NCI-H146 (cell line): ENCODE measurements around the gene HOMER2.

ENCODE experiments used
- DNase-seq: peaks from one replicate; lab custom pipeline; 2025; lab: John Stamatoyannopoulos, UW

HOMER2 gene

DNA sequence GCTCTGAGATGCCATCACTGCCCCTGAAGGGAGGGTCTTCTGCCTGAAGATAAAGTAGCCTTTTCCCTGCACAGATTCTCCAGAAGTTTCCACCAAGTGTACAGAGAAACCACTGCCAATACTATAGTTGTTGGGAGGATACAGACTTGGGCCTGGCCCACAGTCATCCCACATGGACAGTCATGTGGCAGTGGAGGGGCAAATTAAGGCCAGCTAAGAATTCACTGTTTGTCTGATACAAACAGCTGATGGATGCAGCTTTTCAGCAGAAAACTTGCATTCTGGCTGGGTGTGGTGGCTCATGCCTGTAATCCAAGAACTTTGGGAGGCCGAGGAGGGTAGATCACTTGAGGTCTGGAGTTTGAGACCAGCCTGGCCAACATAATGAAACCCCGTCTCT is 22.1 kb downstream of the HOMER2 start:
- no peak for DNase-seq

DNA sequence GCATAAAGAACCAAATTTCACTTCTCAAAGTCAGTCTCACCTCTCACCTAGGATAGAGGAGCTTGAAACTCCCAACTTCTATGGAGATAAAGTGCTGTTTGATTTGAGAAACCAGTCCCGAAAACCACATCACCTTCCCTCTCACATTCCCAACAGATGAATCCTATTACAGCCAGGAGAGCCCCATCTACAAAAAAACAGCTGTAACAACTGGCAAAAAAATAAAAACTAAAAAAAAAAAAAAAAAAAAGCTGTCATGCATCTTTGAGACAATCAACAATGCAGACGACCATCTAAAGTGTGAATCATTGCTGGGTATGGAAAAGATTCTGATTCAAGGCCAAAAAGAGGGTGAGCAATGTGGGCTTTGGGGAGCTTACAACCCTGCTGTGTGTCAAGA is 23.8 kb downstream of the HOMER2 start:
- DNase-seq = no peak

DNA sequence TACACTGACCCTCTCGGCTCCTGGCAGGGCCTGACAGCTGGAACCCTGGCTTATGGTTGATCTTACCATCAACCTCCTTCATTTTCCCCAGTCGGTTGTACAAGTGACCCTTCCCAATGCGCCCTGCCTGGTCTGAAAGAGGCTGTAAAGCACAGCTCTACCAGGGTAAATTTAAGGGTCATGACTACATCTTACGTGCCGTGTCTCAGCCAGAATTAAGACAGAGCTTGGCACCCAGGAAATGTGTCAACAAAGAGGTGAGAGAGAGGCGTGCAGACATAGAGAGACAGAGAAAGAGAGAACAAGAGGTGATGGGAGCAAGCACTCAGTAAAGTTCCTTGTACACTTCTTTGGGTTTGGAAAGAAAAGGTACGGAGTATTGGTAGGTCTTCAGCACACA is 28.8 kb downstream of the HOMER2 start:
- DNase-seq = no peak

DNA sequence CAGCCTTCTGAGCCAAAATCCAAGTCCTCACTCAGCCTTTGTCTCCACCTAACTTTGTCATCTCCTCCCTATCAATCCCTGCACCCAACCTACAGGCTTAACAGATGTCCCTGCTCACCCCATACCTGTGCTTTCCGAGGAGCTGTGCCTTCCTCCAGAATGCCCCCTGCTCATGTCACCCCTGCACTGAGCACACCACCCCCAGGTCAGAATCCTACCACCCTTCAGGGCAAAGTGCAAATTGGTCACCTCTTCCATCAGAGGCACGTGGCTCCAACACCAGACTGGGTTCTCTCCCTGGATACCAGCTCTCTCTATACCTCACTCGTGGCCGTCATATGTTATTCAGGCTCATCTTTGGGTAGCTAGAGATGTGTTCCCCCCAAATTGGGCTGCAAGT is 29.8 kb downstream of the HOMER2 start:
- no peak for DNase-seq

DNA sequence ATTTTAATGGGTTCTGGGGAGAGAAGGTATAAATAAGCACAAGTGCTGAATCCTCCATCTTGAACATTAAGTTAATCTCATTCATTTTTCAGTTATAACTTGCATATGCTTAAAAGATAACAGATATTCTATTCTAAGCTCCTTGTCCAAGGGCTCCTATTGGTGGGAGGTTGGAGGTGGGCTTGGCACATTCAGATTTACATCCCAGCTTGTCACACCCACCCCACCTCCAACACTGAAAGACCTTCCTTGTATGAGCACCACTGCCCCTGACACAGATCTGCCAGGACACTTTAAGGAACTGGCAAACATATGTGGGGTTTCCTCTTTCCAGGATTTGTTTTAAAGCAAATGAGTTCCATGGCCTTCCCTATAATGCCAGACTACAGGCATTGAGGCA is 30.6 kb downstream of the HOMER2 start:
- DNase-seq = no peak

DNA sequence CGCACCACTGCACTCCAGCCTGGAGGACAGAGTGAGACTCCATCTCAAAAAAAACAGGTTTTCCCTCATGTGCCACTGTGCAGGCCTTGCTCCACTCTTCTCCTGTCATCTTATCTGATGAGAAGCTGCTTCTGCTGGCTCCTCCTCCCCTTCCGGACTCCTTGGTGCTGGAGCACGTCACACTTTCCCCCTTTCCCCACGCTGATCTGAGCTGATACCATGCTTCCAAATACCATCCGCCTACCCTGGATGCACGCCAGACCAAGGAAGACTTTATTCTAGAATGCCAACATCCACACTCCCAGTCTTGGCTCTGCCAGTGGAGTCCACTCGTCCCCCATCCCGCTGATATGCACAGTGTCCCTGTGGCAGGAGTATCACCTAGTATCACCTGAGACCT is 31.3 kb downstream of the HOMER2 start:
- DNase-seq = no peak

DNA sequence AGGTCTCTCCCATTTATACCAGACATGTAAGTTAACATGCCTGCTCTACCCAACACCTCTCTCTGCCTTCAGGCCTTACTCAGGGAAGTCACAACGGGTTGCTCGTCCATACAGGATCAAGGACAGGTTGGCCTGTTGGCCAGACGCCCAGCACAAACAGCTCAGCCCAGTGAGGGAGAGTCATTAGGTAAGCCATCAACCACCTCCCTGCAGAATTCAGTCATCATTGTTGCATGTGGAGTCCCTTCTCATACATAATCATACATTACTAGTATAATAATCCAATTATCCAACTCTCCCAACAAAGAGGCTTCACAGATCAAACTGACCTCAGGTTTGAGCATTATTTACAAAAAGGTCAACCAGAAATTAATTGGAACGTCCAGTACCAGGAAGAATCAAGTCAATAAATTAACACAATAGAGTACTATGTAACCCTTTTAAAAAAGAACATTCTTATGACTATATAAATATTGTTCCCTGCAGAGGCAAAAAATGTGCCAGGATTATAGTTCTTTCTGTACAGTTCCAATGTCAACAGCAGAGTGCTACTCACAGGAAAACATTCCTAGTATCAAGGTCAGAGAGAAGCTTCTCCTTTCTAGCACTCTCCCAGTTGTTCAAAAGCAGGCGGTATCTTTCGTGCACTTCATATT is 33.2 kb downstream of the HOMER2 start:
- DNase-seq = peak; percentile 86

DNA sequence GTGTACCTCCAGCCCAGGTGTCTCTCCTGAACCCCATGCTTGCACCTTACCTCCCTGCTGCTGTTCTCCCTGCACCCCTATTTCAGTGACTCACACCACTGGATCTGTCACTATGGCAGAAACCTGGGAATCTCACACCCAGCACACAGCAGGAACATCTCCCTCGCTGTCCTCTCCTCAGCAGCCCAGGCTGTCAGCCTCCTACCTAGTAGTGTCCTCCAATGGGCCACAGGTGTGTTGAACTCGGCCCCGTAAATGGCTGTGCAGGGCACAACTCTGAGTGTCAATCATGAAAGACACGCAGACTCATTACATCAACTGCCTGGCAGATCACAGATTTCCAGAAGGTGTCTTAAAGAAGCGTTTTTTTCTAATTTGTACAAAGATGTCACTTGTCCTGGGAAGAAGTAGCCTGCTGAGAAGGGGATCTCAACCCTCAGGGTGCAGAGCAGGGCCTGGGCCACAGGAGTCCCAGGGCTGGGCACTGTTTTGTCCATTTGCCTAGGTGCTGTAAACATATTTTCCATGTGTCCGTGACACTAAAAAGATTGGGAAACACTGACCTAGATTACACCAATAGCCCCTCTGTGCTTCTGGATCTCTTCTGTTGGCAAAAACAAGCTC is 33.8 kb downstream of the HOMER2 start:
- DNase-seq = no peak

DNA sequence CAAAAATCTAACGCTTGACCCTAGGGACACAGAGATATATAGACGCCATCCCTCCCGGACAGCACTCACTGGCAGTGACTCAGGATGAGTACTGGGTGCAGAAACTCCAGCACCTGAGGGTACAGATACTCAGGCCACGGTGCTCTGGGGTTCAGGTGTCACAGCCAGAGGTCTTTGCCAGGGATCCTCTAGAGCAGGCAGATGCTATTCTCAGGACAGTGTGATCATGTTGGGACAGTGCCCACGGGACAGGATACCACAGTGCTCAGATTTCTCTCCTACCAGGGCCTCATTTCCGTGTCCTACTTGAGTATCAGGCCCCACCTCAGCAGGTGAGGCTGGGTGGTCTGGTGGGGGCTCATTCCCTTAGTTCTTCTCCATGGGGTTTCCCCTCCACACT is 34.4 kb downstream of the HOMER2 start:
- no peak for DNase-seq

DNA sequence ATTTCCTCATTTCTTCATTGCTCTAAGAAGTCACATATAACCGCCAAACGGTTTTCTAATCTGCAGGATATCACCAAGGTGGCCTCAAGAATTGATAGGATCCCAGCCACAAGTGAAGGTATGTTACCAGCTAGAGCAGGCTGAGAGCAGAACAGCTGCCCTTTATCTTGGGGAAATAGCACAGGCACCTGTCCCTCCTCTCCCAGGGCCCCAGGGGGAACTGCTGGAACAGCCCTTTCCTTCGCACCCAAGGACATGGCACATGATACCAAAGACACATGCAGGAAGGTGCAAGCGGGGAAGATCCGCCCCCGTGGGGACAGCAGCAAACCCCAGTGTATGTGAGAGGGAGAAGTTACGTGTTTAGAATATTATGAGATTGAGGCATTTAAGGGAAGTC is 35.3 kb downstream of the HOMER2 start:
- DNase-seq = no peak

DNA sequence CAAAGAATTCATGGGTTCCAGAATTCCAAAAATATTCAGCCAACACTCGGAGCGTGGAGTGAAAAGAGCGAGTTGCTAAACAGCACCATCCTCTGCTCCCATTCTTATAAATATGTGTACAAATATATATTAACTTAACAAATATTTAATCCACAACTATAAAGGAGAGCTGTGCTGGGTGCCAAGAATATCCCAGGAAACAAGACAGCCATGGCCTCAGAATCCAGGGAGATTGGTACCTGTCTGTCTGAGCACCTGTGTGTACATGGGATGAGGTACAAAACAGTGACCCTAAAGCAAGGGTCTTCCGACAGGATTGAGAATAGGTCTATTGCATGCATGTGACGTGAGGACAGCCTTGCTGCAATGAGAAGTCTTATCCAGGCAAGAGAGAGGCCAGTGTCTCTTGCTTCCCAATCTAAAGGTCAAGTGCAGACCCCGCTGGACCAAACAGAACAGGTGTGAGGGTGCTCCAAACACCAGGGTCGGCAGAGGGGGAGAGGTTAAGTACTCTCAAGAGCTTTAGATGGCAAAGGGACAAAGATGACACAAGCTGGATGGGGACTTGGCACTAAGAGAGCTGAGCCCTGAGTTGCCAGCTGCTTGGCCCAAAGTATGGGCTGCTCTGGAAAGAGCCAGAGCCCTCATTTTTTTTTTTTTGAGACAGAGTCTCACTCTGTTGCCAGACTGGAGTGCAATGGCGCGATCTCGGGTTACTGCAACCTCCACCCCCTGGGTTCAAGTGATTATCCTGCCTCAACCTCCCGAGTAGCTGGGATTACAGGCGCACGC is 36.2 kb downstream of the HOMER2 start:
- DNase-seq = no peak

DNA sequence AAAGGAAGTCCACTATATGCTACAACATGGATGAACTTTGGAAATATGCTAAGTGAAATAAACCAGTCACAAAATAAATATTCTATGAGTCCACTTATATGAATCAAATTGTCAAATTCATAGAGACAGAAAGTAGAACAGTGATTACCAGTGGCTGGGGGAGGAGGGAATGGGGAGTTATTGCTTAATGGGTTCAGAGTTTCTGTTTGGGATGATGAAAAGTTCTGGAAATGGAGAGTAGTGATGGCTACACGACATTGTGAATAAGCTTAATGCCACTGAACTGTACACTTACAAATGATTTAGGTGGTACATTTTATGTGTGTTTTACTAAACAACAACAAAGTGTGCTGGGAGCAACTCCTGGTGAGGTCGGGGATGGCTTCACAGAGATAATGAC is 38.1 kb downstream of the HOMER2 start:
- no peak for DNase-seq

DNA sequence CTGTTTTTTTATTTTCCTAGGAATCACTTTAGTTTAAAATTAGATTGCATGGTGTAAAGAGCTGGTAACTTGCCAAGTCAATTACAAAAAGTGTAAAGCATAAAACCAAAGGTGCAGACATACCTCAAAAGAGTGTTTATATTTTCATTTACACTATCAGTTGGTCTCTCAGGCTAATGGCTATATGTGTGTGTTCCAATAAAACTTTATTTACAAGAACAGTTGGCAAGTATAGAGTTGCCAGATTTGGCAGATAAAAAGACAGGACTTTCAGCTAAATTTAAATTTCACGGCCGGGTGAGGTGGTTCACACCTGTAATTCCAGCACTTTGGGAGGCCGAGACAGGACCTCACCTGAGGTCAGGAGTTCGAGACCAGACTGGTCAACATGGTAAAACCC is 41.1 kb downstream of the HOMER2 start:
- DNase-seq = no peak

DNA sequence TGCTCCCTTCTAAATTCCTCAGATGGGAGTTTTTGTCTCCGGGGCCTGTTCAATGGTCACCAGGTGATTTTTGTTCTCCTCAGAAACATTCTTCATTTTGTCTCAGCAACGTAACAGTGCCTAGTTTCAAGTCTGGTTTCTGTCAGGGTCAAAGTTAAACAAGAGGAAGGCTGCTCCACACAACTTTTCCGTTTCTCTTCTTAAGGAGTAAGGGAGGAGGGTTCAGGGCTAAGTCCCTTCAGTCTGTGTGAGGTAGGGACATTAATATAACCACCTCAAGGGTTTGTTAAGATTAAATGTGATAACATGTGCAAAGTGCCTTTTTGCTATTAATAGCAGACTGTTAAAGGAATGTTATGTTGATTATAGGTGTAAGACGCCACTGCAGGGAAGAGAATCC is 41.8 kb downstream of the HOMER2 start:
- DNase-seq = no peak

DNA sequence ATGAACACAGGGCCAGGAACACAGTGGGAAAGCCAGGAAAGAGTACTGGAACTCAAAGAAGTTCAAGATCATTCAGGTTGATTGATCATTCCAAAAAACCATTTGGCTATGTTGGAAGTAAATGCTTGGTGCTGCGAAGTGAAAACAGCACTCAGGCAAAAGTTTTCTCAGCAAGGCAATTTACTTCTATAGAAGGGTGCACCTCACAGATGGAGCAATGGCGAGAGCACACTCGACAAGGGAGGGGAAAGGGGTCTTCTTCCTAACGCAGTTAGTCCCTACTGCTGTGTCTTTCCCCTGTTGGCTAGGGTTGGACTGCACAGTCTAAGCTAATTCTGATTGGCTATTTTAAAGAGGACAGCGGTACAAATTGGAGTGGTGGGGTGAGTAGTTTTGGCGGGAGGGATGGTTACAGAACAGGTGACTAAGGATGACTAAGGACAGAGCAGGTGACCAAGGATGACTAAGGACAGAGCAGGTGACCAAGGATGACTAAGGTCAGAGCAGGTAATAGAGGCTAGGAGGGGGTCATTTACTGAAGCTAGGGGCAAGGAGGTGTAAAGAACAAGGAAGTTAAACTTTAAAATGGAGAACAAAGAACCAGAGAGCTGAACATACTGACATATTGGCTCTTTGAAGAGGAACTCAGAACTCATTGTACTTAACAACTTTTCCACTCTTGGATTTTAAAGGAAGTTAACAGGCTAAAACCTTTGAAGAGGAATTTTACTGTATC is 43.3 kb downstream of the HOMER2 start:
- no peak for DNase-seq

DNA sequence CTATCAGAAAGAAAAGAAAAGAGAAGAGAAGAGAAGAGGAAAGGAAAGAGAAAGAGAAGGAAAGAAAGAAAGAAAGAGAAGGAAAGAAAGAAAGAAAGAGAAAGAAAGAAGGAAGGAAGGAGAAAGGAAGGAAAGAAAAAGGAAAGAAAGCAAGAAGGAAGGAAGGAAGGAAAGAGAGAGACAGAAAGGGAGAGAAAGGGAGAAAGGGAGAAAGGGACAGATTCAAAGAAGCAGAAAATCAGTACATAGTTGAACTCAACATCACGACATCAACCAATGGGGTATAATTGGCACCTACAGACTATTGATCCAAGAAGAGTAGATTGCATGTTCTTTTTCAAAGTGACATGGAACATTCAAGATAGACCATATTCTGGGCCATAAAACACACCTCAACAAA is 45.2 kb downstream of the HOMER2 start:
- no peak for DNase-seq

DNA sequence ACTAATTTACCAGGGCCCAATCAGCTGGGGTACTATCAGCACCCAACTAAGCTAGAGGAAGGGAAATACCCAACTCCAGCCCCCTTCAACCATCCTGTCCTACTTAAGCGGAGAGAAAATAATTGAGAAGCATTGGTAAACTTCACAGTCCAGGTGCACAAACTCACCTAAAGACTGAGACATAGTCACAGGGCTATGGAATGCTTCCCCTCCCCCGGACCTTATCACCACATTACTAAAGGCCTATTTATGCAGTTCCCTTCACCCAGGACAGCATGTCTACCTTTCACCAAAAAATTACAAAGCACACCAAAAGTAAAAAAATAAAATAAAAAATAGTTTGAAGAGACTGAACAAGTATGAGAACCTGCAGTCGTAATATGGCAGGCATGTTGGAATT is 47.9 kb downstream of the HOMER2 start:
- no peak for DNase-seq

DNA sequence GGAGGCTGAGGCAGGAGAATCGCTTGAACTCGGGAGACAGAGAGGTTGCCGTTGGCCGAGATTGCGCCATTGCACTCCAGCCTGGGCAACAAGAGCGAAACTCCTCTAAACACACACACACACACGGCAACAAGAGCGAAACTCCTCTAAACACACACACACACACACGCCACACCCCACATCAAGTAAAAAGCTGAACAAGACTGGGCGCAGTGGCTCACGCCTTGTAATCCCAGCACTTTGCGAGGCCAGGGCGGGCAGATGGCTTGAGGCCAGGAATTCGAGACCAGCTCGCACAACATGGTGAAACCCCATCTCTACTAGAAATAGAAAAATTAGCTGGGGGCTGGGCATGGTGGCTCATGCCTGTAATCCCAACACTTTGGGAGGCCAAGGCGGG is 49.0 kb downstream of the HOMER2 start:
- DNase-seq = no peak

DNA sequence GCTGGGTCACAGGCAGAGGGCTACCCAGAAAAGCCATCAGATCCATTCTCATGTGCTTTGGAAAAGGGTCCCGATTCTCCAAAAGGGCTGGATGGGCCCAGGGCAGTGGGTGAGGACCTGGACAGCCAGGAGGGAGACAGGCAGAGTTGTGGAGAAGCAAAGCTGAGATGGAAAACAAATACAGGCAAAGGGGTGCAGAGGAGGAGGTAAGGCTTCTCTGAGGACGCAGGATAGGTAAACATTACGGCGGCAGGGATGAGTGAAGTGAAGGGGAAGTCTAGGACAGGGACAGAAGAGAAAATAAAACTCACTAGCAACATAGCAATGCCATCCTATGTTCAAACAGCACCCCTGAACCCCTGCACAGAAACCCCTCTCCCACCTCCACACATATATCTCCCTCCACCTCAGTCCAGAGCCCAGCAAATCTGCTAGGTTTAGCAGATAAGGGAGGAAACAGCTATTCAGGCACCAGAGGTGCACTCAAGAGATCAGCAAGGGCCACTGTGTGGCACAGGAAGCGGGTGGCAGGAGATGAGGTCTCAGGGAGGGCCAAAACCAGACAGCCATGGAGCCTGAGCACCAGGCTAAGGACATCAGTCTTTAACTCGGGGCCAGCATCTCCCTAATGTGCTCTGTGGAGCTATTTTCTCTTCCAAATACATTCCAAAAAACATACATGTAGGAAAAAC is 51.3 kb downstream of the HOMER2 start:
- DNase-seq = no peak

DNA sequence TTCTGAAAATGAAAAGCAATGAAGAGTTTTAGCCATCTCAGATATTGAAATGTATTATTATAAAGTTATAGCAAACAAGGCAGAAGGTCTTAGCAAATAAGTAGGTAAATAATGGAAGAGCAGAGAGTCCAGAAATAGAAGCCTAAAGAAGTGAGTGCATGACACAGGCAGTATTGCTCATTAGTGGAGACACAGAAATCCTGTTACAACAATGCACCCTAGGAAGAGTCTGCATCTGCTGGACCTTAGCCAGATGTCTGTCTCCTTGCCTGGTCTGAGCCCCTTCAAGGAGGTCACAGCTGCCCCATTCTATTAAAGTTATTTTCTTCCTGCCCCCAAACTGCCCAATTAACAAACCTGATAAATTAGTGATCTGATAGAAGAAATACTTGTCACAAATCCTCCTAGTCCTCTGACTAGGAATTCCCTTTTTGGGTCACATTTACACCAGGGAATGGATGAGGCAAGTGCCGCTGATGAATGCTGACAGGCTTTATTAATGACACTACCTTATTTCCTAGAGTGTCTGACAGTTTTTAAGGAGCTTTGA is 51.9 kb downstream of the HOMER2 start:
- DNase-seq = no peak

DNA sequence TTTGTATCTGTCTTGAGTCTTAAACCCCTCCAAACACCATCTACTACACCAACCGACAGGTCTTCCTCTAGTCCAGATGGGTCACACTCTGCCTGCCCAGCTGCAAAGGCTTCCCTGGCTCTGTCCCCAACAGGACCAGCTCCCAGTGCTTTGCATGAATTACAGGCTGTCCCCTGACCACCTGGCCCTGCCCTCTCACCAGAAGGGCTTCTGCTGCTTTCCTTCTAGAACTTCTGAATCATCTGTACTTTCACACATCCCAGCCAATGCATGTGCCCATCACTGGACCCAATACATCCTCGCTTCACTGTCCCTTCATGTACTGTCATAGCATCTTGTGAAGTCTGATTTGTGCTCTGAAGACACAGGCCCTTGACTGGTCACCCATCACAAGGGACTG is 53.6 kb downstream of the HOMER2 start:
- no peak for DNase-seq

DNA sequence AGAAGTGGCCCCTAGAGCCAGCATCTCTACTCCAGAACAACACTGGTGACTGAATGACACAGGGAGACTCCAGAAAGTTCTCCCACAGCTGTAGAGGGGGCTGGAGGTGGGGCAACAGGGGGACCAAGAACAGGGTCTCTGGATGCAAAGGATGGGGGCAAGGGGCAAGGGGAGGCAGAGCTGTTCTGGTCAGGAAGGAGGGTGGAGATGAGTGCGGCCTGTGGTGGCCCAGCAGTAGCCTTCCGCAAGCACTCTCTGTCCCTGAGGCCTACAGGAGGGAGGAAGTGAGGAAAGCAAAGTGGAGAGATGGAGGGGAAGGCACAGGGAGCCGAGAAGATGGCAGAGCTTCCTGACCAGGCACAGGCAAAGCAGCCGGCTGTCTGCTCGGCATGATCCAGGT is 56.5 kb downstream of the HOMER2 start:
- DNase-seq = no peak
